Inflammatory macrophage treated with lipopolysaccharide for 4 hours (primary cell): ENCODE results near the gene TSSC4.

Source experiments
- DNase-seq: peaks from one replicate; pipeline ENCODE4 v3.0.0-alpha.2; 2020

Gene TSSC4

DNA sequence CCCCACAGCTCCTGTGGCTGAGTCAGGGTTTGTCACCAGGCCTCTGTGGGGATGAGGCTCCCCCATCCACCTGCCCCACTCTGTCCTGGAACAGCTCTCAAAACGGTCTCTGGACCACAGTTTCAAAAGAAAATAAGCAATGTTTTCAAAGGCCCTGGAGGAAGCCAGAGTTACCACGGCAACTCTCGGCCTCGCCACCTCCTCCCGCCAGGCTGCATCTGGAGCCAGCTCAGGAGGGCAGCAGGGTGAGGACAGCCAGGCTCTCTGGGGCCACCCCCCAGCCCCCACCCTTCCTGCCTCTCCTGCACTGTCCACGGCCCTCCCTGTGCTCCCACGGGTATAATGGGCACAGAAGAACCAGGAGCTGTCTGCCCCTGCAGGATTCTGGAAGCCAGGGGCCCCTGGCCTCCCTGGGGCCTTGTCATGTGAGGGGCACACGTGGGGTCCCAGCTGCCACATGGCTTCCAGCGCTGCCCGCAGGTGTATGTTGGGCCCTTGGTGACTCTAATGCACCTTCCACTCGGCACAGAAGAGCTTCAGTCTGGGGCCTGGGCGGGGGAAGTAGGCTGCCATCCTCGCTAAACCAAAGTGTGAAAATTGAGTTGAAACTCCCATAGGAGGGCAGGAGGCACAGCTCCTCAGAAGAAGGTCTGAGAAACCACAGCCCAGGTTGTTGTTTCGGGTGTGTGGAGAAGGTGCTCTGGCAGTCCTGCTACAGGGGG is 13.1 kb upstream of the TSSC4 start:
- no peak for DNase-seq

DNA sequence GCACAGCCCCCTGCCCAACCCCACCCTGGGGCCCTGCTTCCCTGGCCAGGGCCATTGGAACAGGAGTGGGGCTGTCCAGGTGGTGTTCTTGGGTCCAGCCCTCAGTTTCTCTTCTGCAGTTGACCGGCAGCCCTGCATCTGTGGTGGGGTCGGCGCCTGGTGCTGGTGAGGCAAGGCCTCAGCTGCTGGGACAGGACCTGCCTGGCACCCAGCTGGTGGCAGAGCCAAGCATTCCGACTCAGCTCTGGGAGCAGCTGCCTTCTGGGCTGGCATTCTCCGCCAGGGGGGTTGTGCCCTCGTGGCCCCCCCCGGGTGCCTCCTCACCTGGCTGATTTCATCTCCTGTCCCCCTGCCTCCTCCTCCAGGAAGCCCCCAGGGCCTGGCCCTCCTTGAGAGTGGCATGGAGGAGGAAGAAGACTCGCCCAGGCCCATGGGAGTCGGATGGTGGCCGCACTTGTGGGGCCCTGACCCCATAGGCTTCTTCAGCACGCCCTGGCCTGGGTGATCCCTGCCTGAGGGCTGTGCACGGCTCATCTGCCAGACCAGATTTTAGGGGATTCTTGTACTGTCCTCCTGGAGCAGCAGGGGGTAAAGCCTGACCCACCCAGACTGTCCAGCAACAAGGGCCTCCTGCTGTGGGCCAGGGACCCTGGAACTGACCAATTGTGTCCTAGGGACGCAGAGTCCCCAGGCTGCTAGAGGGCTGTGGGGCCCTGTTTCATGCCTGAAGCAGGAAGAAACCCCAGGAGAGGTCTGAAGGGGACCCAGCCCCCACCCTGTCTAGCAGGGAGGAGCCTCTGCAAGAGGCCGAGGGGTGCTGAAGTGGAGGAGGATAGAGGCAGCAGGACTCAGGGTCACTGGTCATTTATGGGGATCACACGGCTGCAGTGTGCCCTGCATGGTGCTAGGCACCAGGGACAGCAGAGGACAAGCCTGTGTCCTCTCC is 11.8 kb upstream of the TSSC4 start:
- no peak for DNase-seq

- DNase-seq: no peak
Observed at GRCh38 chr11:2389377-2390026, 11.0 kb upstream of the TSSC4 start.

GRCh38 chr11:2390091-2390724 is 10.3 kb upstream of the TSSC4 start:
- no peak for DNase-seq

DNA sequence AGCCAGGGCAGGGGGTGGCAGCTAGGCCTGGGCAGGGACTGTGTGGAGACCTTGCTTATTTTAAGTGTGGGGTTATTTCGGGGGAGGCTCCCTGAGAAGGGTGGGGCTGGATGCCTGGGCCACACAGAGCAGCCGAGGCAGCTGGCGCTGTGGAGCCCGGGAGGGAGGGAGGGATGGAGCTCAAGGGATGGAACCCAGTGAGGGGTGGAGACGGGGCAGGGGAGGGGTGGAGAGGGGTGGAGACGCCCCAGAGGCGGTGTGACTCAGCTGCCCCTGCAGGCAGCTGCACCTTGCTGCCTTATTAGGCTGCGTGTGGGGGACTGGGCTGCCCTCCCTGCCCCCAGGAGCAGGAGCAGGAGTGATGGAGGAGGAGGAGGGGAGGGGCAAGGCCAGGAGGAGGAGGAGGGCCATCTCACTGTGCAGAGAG is 9.8 kb upstream of the TSSC4 start:
- DNase-seq: no peak

DNA sequence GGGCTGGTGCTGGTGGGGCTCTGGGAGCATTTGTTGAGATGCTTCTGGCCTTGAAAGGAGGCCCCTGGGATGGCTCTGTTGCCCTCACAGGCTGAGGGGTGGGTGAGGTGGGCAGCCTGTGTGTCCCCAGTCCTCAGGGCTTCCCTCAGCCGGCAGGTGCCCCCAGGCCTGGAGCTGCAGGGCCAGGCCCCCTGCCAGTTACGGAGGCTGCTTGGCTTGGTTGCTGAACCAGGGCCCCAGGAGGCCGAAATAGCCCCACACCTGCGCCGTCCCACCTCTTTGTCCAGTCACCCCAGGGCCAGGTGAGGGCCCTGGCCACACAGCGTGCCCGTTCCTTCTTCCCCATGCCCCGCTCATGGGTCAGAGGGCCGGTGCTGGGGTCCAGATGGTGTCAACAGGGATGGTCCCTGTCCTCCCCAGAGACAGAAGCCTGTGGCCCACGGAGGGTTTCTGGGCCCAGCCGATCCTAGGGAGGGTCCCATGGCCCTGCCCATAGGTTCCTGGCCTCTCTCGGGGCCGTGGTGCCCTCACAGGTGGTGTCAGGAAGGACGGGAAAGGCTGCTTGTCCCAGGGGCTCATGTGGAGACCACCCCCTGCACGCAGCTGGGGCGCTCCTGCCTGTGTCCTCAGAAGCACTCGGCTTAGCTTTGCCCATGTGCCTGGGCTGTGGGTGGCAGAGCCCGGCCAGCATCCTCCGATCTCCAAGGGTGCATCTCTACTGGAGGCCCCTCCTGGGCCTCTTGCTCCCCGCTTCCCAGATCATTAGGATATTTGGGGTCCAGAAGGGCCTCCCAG is 9.2 kb upstream of the TSSC4 start:
- no peak for DNase-seq

DNA sequence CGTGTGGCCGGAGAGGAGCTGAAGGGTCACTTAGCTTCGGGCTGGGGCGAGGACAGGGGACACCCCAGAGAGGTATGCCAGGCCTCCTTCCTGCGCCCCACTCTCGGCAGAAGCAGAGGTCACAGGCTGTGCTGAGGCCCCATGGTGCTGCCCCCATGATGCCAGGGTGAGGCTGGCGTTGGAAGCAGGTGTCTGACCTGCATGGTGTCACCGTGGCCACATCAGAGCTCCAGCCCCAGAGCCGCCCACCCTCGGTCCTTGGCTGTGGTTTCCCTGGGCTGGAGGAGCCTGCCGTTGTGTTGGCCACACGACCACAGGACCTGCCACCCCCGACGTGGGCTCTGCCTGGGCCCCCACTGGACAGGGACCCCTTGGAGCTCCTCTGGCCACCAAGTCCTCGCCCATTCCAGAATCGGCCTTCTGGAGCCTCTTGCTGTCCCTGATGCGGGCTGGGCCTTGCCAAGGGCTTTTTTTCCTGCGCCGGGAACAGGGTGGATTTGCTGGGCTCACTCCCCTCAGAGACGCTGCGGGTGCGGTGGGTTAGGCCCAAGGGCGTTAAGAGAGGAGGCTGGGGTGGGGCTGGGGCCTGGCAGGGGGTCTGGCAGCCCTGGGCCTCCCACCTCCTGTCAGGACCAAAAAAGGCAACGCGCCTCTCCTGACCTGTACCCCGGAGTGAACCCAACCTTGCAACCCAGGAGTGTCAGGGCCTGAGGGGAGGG is 8.2 kb upstream of the TSSC4 start:
- no peak for DNase-seq

GRCh38 chr11:2393111-2393868 is 7.3 kb upstream of the TSSC4 start:
- DNase-seq: no peak

GRCh38 chr11:2393941-2394817 is 6.4 kb upstream of the TSSC4 start:
- no peak for DNase-seq

DNA sequence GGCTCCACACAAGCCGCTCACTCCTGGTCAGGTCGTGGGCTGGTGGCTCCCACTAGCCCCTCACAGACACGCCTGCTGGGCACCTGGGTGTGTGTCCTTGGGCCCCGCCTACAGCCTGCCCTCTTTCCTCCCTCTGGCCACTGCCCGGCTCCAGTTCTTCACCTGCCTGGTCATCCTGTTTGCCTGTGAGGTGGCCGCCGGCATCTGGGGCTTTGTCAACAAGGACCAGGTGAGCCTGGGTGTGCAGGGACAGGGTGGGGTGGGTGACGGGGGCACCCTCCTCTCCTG is 5.8 kb upstream of the TSSC4 start:
- DNase-seq: no peak

GRCh38 chr11:2395211-2395730 is 5.3 kb upstream of the TSSC4 start:
- no peak for DNase-seq

DNA sequence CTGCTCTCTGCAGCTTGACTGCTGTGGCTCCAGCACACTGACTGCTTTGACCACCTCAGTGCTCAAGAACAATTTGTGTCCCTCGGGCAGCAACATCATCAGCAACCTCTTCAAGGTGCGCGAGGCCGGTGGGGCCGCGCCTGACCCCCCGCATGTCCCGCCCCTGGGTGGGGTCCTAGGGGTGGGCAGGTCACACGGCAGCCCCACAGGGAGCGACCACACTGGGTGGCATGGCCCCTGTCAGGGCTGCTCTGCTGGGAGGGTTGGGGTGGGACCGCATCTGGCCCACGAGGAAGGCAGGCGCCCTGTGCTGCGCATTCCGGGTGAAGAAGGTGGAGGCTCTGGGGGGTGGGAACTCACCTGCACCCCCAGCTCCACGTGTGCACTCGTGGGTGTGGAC is 4.7 kb upstream of the TSSC4 start:
- no peak for DNase-seq

DNA sequence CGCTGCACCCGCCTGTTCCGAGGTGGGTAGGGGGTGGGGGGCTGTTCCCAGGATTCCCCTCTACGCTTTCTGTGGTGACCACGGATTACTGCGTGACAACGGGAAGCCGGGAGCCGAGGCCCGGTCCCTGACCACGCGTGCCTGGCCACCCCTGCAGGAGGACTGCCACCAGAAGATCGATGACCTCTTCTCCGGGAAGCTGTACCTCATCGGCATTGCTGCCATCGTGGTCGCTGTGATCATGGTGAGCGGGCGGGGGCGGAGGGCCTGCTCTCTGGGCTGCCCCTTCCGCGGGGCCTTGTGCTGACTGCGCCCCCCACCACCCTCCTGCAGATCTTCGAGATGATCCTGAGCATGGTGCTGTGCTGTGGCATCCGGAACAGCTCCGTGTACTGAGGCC is 4.1 kb upstream of the TSSC4 start:
- DNase-seq: no peak

GRCh38 chr11:2397005-2397404 is 3.5 kb upstream of the TSSC4 start:
- no peak for DNase-seq

GRCh38 chr11:2398664-2399355 is 1.7 kb upstream of the TSSC4 start:
- no peak for DNase-seq

DNA sequence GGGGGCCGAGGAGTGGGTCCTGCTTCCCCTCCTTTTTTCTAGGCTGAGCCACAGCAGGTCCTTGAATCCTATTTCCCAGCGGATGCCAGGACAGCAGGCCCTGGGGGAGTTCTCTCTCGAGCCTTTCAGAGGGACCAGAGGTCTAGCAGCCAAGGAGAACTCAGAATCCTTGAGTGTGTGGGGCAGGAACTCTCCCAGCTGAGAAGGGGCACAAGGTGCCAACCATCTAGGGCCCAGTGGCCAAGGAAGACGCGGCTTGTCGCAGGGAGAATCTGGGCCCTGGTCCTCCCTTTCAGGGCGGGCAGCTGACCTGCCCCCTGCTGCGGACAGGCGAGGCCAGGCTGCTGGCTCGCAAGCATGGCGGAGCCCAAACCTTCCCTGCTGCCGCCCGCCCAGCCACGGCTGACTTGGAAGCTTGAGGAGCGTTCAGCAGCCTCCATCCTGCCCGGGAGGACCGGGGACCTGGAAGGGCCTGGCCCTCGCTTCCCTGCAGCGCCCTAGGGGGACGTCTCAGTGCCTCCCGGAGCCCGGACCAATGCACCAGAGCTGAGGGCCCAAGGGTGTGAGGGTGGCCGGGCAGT is 972 bp upstream of the TSSC4 start:
- no peak for DNase-seq

- no peak for DNase-seq
Observed at GRCh38 chr11:2400762-2401435, 349 bp downstream of the TSSC4 start.

- DNase-seq: no peak
Observed at GRCh38 chr11:2401436-2401984, 960 bp downstream of the TSSC4 start.
